Activated naive CD4-positive, alpha-beta T cell treated with anti-CD3 and anti-CD28 coated beads for 36 hours (primary cell): ENCODE data around the gene MACF1. TPM values are rescaled to one million over a fixed set of nuclear protein-coding genes. Genes with fewer than 3 reads are reported as not detected.
A peak's percentile ranks its signal among the peaks of the same experiment; 100 is the strongest.

Experiments used
- CTCF ChIA-PET: fragments of 350-600 bp; sonication (Branson Sonifier 250); formaldehyde crosslinking; loops from one replicate; lab custom pipeline; 2021; ENCODE audit warnings: antibody characterized with exemption; lab: Charles Lee
- DNase-seq: peaks from one replicate; pipeline ENCODE4 v3.0.0-alpha.2; 2020
- H3K27ac Mint-ChIP-seq: one replicate; pipeline ENCODE4 v1.8.0; 2021; ENCODE audit warnings: mild to moderate bottlenecking, mixed read lengths
- H3K27me3 Mint-ChIP-seq: one replicate; pipeline ENCODE4 v1.8.0; 2021; ENCODE audit warnings: low read depth, mixed read lengths
- H3K36me3 Mint-ChIP-seq: one replicate; pipeline ENCODE4 v1.8.0; 2021; ENCODE audit warnings: low read depth, mixed read lengths
- H3K4me1 Mint-ChIP-seq: one replicate; pipeline ENCODE4 v1.8.0; 2021; ENCODE audit warnings: low read depth, mixed read lengths
- H3K4me3 Mint-ChIP-seq: one replicate; pipeline ENCODE4 v1.8.0; 2021; ENCODE audit warnings: mild to moderate bottlenecking, moderate library complexity, mixed read lengths
- H3K9me3 Mint-ChIP-seq: one replicate; pipeline ENCODE4 v1.8.0; 2021; ENCODE audit warnings: mixed read lengths
- intact Hi-C: fragments of 100-400 bp; cut with micrococcal nuclease; formaldehyde crosslinking; loops from one replicate; pipeline ENCODE4 v1.15.1; 2023
- total RNA-seq, 2 experiments: library from RNA; stranded (reverse); gene quantifications; one replicate each; pipeline ENCODE4 v1.2.3, GENCODE V29; 2021

MACF1 gene
- total RNA-seq, 2 experiments from 2014 or later, result 174 to 179 TPM

GRCh38 chr1:39293375-39294070 is 89.0 kb downstream of the MACF1 start:
- intact Hi-C loops, result no loop called here
- H3K27ac Mint-ChIP-seq, result no peak overlapping the region

GRCh38 chr1:39294531-39294930 is 90.0 kb downstream of the MACF1 start:
- no peak overlapping the region for H3K4me3 Mint-ChIP-seq
- intact Hi-C loops, result no loop called here
- H3K9me3 Mint-ChIP-seq, result no peaks in the 10 kb centered on the region
- DNase-seq, result no peak
- H3K4me1 Mint-ChIP-seq, result peaks cover 11% of the 10 kb centered on the region
- no peak overlapping the region for H3K27ac Mint-ChIP-seq
- peaks cover 55% of the 10 kb centered on the region for H3K36me3 Mint-ChIP-seq
- no peaks in the 10 kb centered on the region for H3K27me3 Mint-ChIP-seq
- CTCF ChIA-PET, result interaction anchor here (0.6 kb wide), 1 partner anchor 103 kb away, joined by 3 read pairs; no protein-coding TSS in a partner anchor

More at GRCh38 chr1:39293375-39294070, 89.0 kb downstream of the MACF1 start:
- Mint-ChIP-seq H3K27me3 (no peaks in the 10 kb centered on the region), H3K4me1 (peaks cover 11% of the 10 kb centered on the region), H3K9me3 (no peaks in the 10 kb centered on the region), H3K36me3 (peaks cover 57% of the 10 kb centered on the region), H3K4me3 (no peak overlapping the region)
- no peak for DNase-seq
- CTCF ChIA-PET, result interaction anchor here (0.6 to 1.5 kb wide), 2 partner anchors 102 to 110 kb away, joined by 3 to 5 read pairs; no protein-coding TSS in a partner anchor

GRCh38 chr1:39295901-39296300 is 91.4 kb downstream of the MACF1 start:
- Mint-ChIP-seq H3K27me3 (no peaks in the 10 kb centered on the region), H3K4me3 (no peak overlapping the region), H3K4me1 (peaks cover 8% of the 10 kb centered on the region), H3K27ac (no peak overlapping the region), H3K36me3 (peaks cover 59% of the 10 kb centered on the region), H3K9me3 (no peaks in the 10 kb centered on the region)
- CTCF ChIA-PET, result interaction anchor here (0.6 to 1.0 kb wide), 2 partner anchors 8 to 196 kb away, joined by 3 to 4 read pairs; no protein-coding TSS in a partner anchor
- intact Hi-C loops, result no loop called here
- DNase-seq, result peak; percentile 30

DNA sequence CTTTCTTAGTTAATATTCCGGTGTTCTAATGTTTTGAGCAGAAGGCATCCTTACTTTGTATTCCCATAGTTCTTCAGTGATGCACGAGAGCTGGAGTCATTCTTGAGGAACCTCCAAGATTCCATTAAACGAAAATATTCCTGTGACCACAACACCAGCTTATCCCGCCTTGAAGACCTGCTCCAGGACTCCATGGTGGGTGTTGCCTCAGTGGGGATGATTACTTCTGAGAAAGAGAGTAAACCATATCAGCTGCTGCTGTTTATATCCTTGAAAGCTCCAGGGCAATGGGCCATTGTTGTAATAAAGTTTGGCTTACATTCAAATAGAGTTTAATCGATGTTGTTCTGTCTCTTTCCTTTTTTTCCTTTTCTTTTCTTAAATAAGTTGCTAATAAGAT is 93.1 kb downstream of the MACF1 start:
- no peaks in the 10 kb centered on the region for H3K9me3 Mint-ChIP-seq
- peaks cover 8% of the 10 kb centered on the region for H3K4me1 Mint-ChIP-seq
- H3K4me3 Mint-ChIP-seq, result no peak overlapping the region
- H3K27me3 Mint-ChIP-seq, result no peaks in the 10 kb centered on the region
- intact Hi-C loops, result no loop called here
- peaks cover 56% of the 10 kb centered on the region for H3K36me3 Mint-ChIP-seq
- no peak for DNase-seq
- CTCF ChIA-PET, result no interaction called here
- H3K27ac Mint-ChIP-seq, result no peak overlapping the region

DNA sequence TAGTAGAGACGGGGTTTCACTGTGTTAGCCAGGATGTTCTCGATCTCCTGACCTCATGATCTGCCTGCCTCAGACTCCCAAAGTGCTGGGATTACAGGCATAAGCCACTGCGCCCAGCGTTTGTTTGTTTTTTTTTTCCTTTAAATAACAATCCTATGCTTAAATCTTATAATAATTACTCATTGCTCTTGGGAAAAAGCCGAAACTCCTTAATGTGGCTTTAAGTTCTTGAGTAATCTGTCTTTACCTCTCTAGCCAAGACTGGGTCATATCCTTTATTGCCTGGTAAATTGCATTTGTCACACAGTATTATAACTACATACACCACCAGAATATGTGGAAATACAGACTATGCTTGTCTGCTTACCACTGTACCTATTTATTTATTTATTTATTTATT is 97.1 kb downstream of the MACF1 start:
- CTCF ChIA-PET, result no interaction called here
- Mint-ChIP-seq H3K4me3 (no peak overlapping the region), H3K36me3 (peaks cover 48% of the 10 kb centered on the region), H3K9me3 (no peaks in the 10 kb centered on the region), H3K27ac (no peak overlapping the region), H3K27me3 (no peaks in the 10 kb centered on the region), H3K4me1 (no peaks in the 10 kb centered on the region)
- no peak for DNase-seq
- intact Hi-C loops, result no loop called here

DNA sequence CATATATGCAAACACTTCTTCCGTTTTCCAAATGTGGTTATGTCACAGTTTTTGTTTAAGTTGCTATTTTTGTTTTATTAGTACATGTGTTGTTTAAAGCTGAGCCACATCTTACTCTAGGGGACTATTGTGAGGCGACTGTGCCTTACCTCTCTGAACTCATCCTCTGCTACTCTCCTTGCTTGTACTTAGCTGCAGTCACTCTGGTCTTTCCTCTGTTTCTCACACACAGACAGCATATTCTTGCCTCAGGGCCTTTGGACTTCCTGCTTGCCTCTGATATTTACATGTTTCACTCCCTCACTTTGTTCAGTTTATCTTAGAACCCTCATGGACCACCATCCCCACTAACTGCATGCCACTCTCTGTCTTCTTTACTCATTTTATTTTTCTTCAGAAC is 101.1 kb downstream of the MACF1 start:
- no peak for DNase-seq
- no peak overlapping the region for H3K27ac Mint-ChIP-seq
- no peaks in the 10 kb centered on the region for H3K4me1 Mint-ChIP-seq
- no peaks in the 10 kb centered on the region for H3K27me3 Mint-ChIP-seq
- CTCF ChIA-PET, result interaction anchor here (0.6 kb wide), 1 partner anchor 266 kb away, joined by 3 read pairs; no protein-coding TSS in a partner anchor
- intact Hi-C loops, result no loop called here
- no peaks in the 10 kb centered on the region for H3K9me3 Mint-ChIP-seq
- H3K4me3 Mint-ChIP-seq, result no peak overlapping the region
- H3K36me3 Mint-ChIP-seq, result peaks cover 37% of the 10 kb centered on the region

DNA sequence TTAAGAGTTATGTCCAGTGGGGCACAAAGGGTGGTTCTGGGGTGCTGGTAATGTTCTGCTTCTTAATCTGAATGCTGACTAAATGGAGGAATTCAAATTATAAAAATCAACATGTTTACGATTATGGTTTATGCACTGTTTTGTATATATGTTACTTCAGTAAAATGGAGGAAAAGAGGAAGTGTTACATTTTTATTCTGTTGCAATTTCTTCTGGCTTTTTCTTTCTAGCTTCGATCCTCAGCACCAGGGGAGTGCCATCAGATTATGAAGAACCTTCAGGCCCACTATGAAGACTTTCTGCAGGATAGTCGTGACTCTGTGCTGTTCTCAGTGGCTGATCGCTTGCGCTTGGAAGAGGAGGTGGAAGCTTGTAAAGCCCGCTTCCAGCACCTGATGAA is 105.5 kb downstream of the MACF1 start:
- intact Hi-C loops, result no loop called here
- no peak for DNase-seq
- no peak overlapping the region for H3K4me3 Mint-ChIP-seq
- CTCF ChIA-PET, result interaction anchor here (0.6 kb wide), 2 partner anchors 9 to 332 kb away, joined by 3 read pairs; no protein-coding TSS in a partner anchor
- H3K4me1 Mint-ChIP-seq, result no peaks in the 10 kb centered on the region
- H3K27me3 Mint-ChIP-seq, result no peaks in the 10 kb centered on the region
- peaks cover 41% of the 10 kb centered on the region for H3K36me3 Mint-ChIP-seq
- H3K27ac Mint-ChIP-seq, result no peak overlapping the region
- H3K9me3 Mint-ChIP-seq, result no peaks in the 10 kb centered on the region

GRCh38 chr1:39310691-39311090 is 106.2 kb downstream of the MACF1 start:
- CTCF ChIA-PET, result interaction anchor here (0.6 to 1.0 kb wide), 3 partner anchors 21 to 245 kb away, joined by 3 to 5 read pairs (median 5); no protein-coding TSS in a partner anchor
- Mint-ChIP-seq H3K36me3 (peaks cover 40% of the 10 kb centered on the region), H3K27me3 (no peaks in the 10 kb centered on the region), H3K27ac (no peak overlapping the region), H3K4me1 (no peaks in the 10 kb centered on the region), H3K4me3 (no peak overlapping the region), H3K9me3 (no peaks in the 10 kb centered on the region)
- intact Hi-C loops, result no loop called here
- no peak for DNase-seq

DNA sequence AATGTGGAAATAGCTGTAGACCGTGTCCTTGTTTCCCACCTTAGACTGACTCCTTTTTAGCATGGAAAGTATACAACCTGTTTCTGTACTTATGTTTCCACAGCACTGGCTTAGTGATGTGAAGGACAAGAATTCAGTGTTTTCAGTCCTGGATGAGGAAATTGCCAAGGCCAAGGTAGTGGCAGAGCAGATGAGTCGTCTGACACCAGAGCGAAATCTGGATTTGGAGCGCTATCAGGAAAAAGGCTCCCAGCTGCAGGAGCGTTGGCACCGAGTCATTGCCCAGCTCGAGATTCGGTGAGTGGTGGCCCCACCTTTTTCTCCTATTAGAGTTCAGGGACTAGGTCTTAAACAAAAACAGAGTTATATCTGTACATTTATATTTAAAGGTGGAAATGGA is 112.6 kb downstream of the MACF1 start:
- H3K4me1 Mint-ChIP-seq, result peaks cover 10% of the 10 kb centered on the region
- intact Hi-C loops, result no loop called here
- no peak overlapping the region for H3K27ac Mint-ChIP-seq
- peaks cover 47% of the 10 kb centered on the region for H3K36me3 Mint-ChIP-seq
- H3K27me3 Mint-ChIP-seq, result no peaks in the 10 kb centered on the region
- H3K9me3 Mint-ChIP-seq, result no peaks in the 10 kb centered on the region
- DNase-seq, result no peak
- CTCF ChIA-PET, result interaction anchor here (0.8 kb wide), 1 partner anchor 136 kb away, joined by 3 read pairs; no protein-coding TSS in a partner anchor
- H3K4me3 Mint-ChIP-seq, result no peak overlapping the region

- intact Hi-C loops, result no loop called here
- H3K9me3 Mint-ChIP-seq, result no peaks in the 10 kb centered on the region
- CTCF ChIA-PET, result interaction anchor here (0.7 to 1.0 kb wide), 2 partner anchors 221 to 264 kb away, joined by 3 to 5 read pairs; no protein-coding TSS in a partner anchor
- peaks cover 49% of the 10 kb centered on the region for H3K36me3 Mint-ChIP-seq
- no peaks in the 10 kb centered on the region for H3K27me3 Mint-ChIP-seq
- no peak for DNase-seq
- H3K4me3 Mint-ChIP-seq, result no peak overlapping the region
- no peak overlapping the region for H3K27ac Mint-ChIP-seq
- H3K4me1 Mint-ChIP-seq, result peaks cover 10% of the 10 kb centered on the region
These were observed 113.6 kb downstream of the MACF1 start for GRCh38 chr1:39317910-39318633.

DNA sequence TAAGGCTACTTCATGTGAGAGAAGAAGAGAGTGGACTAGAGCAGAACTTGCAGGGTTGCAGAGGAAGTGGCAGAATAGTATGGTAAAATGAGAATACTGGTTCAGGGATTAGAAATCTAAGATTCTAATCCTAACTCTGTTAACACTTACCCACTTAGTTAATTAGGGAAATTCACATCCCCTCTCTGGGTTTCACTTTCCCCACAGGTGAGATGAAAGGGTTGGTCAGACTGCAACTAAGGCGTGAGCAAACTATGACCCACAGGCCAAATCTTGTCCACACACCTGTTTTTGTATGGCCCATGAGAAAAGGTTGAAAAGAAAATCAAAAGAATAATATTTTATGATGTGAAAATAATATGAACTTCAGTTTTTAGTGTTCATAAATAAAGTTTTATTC is 117.5 kb downstream of the MACF1 start:
- H3K9me3 Mint-ChIP-seq, result no peaks in the 10 kb centered on the region
- intact Hi-C loops, result no loop called here
- H3K36me3 Mint-ChIP-seq, result peaks cover 38% of the 10 kb centered on the region
- H3K27me3 Mint-ChIP-seq, result no peaks in the 10 kb centered on the region
- no peak overlapping the region for H3K4me3 Mint-ChIP-seq
- DNase-seq, result no peak
- CTCF ChIA-PET, result interaction anchor here (0.8 to 1.0 kb wide), 3 partner anchors 13 to 143 kb away, joined by 3 read pairs; no protein-coding TSS in a partner anchor
- peak overlapping the region; percentile 50 for H3K27ac Mint-ChIP-seq
- peaks cover 12% of the 10 kb centered on the region for H3K4me1 Mint-ChIP-seq

- Mint-ChIP-seq H3K4me3 (no peak overlapping the region), H3K4me1 (peaks cover 14% of the 10 kb centered on the region), H3K27ac (peak overlapping the region; percentile 48), H3K27me3 (no peaks in the 10 kb centered on the region), H3K36me3 (peaks cover 38% of the 10 kb centered on the region), H3K9me3 (no peaks in the 10 kb centered on the region)
- DNase-seq, result no peak
- CTCF ChIA-PET, result interaction anchor here (1.0 kb wide), 1 partner anchor 13 kb away, joined by 3 read pairs; no protein-coding TSS in a partner anchor
- intact Hi-C loops, result no loop called here
These were observed 117.9 kb downstream of the MACF1 start for GRCh38 chr1:39322431-39322830.
